CD8-positive, alpha-beta memory T cell (primary cell): ENCODE data around the gene MBLAC1. TPM values are rescaled to one million over a fixed set of nuclear protein-coding genes. Genes with fewer than 3 reads are reported as not detected.

Source experiments
- CTCF ChIA-PET: fragments of 350-600 bp; sonication (Branson Sonifier 250); formaldehyde crosslinking; loops from one replicate; lab custom pipeline; 2021; ENCODE audit warnings: antibody characterized with exemption; lab: Charles Lee
- POLR2A ChIA-PET: fragments of 350-600 bp; sonication (Branson Sonifier 250); formaldehyde crosslinking; loops from one replicate; lab custom pipeline; 2021; ENCODE audit warnings: antibody characterized with exemption; lab: Charles Lee
- DNase-seq, 5 donors: peaks; one replicate each; pipeline versions ENCODE4 v3.0.0 to v3.0.0-alpha.2; 2020 to 2022; ENCODE audit warnings: mixed read lengths in 1 of 5
- H3K27ac ChIP-seq: one replicate; pipeline ENCODE4 v1.7.0; 2013; ENCODE audit warnings: low read depth, mild to moderate bottlenecking, low read length, moderate library complexity
- H3K27me3 ChIP-seq: 2 replicates; pipeline ENCODE4 v1.7.0; 2013; ENCODE audit warnings: low read length, mild to moderate bottlenecking; ENCODE audit not compliant: insufficient read depth, poor library complexity, severe bottlenecking
- H3K36me3 ChIP-seq: 2 replicates; pipeline ENCODE4 v1.7.0; 2013; ENCODE audit warnings: mild to moderate bottlenecking, low read length, moderate library complexity; ENCODE audit not compliant: insufficient read depth
- H3K4me1 ChIP-seq: 2 replicates; pipeline ENCODE4 v1.7.0; 2013; ENCODE audit warnings: mild to moderate bottlenecking, low read length, moderate library complexity; ENCODE audit not compliant: insufficient read depth
- H3K4me3 ChIP-seq: 2 replicates; pipeline ENCODE4 v1.7.0; 2013; ENCODE audit warnings: mild to moderate bottlenecking, low read length
- H3K9me3 ChIP-seq: 2 replicates; pipeline ENCODE4 v1.7.0; 2013; ENCODE audit warnings: mild to moderate bottlenecking, low read length
- H3K27ac Mint-ChIP-seq, 8 donors: one replicate each; pipeline ENCODE4 v1.8.0; 2020 to 2021; ENCODE audit warnings: mixed read lengths in 8 of 8, mild to moderate bottlenecking in 6 of 8, inconsistent platforms in 3 of 8, moderate library complexity in 3 of 8
- H3K27me3 Mint-ChIP-seq, 2 donors: one replicate each; pipeline ENCODE4 v1.8.0; 2020 to 2021; ENCODE audit warnings: mixed read lengths in 2 of 2, mild to moderate bottlenecking in 1 of 2, moderate library complexity in 1 of 2
- H3K36me3 Mint-ChIP-seq, 3 donors: one replicate each; pipeline ENCODE4 v1.8.0; 2020 to 2021; ENCODE audit warnings: mixed read lengths in 3 of 3, inconsistent platforms in 1 of 3, mild to moderate bottlenecking in 1 of 3
- H3K4me1 Mint-ChIP-seq, 3 donors: one replicate each; pipeline ENCODE4 v1.8.0; 2020 to 2021; ENCODE audit warnings: mixed read lengths in 3 of 3, inconsistent platforms in 1 of 3, mild to moderate bottlenecking in 1 of 3
- H3K4me3 Mint-ChIP-seq, 7 donors: one replicate each; pipeline ENCODE4 v1.8.0; 2020 to 2021; ENCODE audit warnings: mixed read lengths in 7 of 7, mild to moderate bottlenecking in 6 of 7, moderate library complexity in 4 of 7, inconsistent platforms in 2 of 7
- H3K9me3 Mint-ChIP-seq, 5 donors: one replicate each; pipeline ENCODE4 v1.8.0; 2020 to 2022; ENCODE audit warnings: mixed read lengths in 5 of 5, mild to moderate bottlenecking in 3 of 5, moderate library complexity in 2 of 5, inconsistent platforms in 1 of 5
- polyA plus RNA-seq: library from polyadenylated mRNA; unstranded; fragments of 300-500 nt; fragmentation: Illumina TruSeq; gene quantifications from one replicate; pipeline ENCODE4 v1.2.3, GENCODE V29; 2021
- total RNA-seq, 2 experiments: library from RNA; stranded (reverse); gene quantifications; one replicate each; pipeline ENCODE4 v1.2.3, GENCODE V29; 2021

Gene MBLAC1
- total and polyA plus RNA-seq, 3 experiments from 2014 or later = 2.3 to 4.4 (median 4.4) TPM

DNA sequence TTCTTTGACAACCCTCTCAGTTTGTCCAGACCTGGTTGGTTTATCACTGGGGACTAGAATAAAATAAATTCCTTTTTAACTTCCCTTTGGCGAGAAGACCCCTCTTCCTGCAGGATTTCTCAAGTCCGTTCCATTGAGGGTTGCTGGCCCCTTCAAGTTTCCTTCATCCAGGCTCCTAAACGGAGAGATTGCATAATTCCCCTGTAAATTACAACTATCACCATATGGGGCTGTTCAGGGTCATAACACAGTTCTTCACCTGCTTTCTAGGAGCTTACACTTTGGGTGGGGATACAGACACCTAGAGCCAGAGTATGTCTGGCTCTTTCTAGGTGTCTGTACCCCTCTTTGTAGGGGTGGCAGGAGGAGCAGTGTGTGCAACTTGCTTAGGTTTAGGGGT, 41.3 kb upstream of the MBLAC1 start:
- Mint-ChIP-seq H3K9me3 (no peaks in the 10 kb centered on the region), H3K36me3 (peaks cover 0 to 19% (median 0%) of the 10 kb centered on the region in 3 donors), H3K27ac (peak overlapping the region in 3 of 8 donors; percentile 11 to 79 (median 17)), H3K4me1 (peaks cover 27 to 52% (median 40%) of the 10 kb centered on the region in 3 donors), H3K4me3 (peak overlapping the region in 2 of 7 donors; percentile 0 to 61), H3K27me3 (peaks cover 0 to 10% of the 10 kb centered on the region in 2 donors)
- H3K27ac ChIP-seq = no peak overlapping the region
- H3K4me3 ChIP-seq = no peak overlapping the region
- peaks cover 3% of the 10 kb centered on the region for H3K36me3 ChIP-seq
- H3K27me3 ChIP-seq = no peaks in the 10 kb centered on the region
- DNase-seq = no peak
- no peaks in the 10 kb centered on the region for H3K9me3 ChIP-seq
- CTCF ChIA-PET = interaction anchor here (4.8 to 5.1 kb wide), 2 partner anchors 15 to 45 kb away, joined by 19 to 26 read pairs; partner anchors contain the start of genes AP4M1 and MCM7
- POLR2A ChIA-PET = no interaction called here
- H3K4me1 ChIP-seq = peaks cover 37% of the 10 kb centered on the region

DNA sequence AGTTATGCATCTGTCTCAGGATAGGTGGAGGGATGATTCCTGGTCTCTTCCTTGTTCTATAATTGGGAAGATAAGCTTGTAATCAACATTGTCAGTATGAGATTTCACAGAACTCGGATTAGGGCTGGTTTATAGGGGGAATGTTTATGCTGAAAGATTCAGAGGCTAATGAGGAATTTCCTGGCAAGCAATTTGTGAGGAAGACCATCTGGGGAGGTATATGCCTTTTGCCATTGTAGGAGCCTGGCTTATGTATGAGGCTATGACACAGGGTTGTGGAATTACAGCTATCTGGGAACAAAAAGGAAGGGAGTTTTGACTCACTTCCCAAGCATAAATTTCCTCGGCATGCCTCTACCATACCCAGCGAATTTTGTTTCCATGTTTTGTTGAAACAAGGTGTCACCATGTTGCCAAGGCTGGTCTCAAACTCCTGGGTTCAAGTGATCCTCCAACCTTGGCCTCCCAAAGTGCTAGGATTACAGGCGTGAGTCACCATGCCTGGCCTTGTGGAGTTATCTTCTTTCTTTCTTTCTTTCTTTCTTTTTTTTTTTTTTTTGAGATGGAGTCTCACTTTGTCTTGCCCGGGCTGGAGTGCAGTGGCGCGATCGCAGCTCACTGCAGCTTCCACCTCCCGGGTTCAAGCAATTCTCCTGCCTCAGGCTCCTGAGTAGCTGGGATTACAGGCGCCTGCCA, 39.6 kb upstream of the MBLAC1 start:
- H3K9me3 Mint-ChIP-seq = no peaks in the 10 kb centered on the region
- POLR2A ChIA-PET = interaction anchor here (2.5 kb wide), 1 partner anchor 14 kb away, joined by 17 read pairs; the partner anchor contains the start of genes AP4M1 and MCM7
- H3K36me3 Mint-ChIP-seq = peaks cover 5 to 29% (median 6%) of the 10 kb centered on the region in 3 donors
- peak overlapping the region; percentile 37 to 98 (median 76) for H3K27ac Mint-ChIP-seq
- peaks cover 17 to 42% (median 29%) of the 10 kb centered on the region in 3 donors for H3K4me1 Mint-ChIP-seq
- H3K27me3 Mint-ChIP-seq = peaks cover 0 to 10% of the 10 kb centered on the region in 2 donors
- H3K36me3 ChIP-seq = peaks cover 20% of the 10 kb centered on the region
- peaks cover 30% of the 10 kb centered on the region for H3K4me1 ChIP-seq
- no peak overlapping the region for H3K27ac ChIP-seq
- CTCF ChIA-PET = interaction anchor here (1.3 to 1.6 kb wide), 3 partner anchors 10 to 174 kb away, joined by 3 to 6 read pairs (median 4); partner anchors contain the start of gene MBLAC1
- H3K4me3 ChIP-seq = no peak overlapping the region
- peak overlapping the region; percentile 30 to 67 (median 53) for H3K4me3 Mint-ChIP-seq
- H3K27me3 ChIP-seq = no peaks in the 10 kb centered on the region
- no peak for DNase-seq
- H3K9me3 ChIP-seq = no peaks in the 10 kb centered on the region

DNA sequence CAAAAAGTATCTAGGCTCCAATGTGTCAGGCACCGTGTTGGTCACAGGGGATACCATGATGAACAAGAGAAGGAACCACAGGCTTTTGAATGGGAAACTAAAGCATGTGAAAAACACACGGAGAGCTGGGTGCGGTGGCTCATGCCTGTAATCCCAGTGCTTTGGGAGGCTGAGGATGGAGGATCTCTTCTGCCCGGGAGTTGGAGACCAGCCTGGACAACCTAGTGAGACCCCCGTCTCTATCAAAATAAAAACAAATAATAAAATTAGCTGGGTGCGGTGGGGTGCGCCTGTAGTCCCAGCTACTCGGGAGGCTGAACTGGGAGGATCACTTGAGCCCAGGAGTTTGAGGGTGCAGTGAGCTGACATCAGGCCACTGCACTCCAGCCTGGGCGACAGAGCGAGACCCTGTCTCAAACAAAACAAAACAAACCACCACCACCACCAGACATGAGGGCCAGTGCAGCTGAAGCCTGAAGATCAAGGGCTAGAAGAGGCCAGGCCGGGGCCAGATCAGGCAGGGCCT, 38.6 kb upstream of the MBLAC1 start:
- peak overlapping the region; percentile 93 for H3K4me3 ChIP-seq
- H3K36me3 ChIP-seq = peaks cover 29% of the 10 kb centered on the region
- peaks cover 10 to 33% (median 21%) of the 10 kb centered on the region in 3 donors for H3K4me1 Mint-ChIP-seq
- H3K36me3 Mint-ChIP-seq = peaks cover 9 to 38% (median 11%) of the 10 kb centered on the region in 3 donors
- DNase-seq = no peak
- ChIA-PET POLR2A (interaction anchor here (1.0 to 2.5 kb wide), 2 partner anchors 13 to 36 kb away, joined by 3 to 17 read pairs; partner anchors contain the start of genes AP4M1 and MCM7), CTCF (interaction anchor here (1.4 to 1.6 kb wide), 3 partner anchors 9 to 175 kb away, joined by 4 to 6 read pairs (median 4); no protein-coding TSS in a partner anchor)
- H3K9me3 ChIP-seq = no peaks in the 10 kb centered on the region
- H3K27me3 ChIP-seq = no peaks in the 10 kb centered on the region
- peaks cover 0 to 9% of the 10 kb centered on the region in 2 donors for H3K27me3 Mint-ChIP-seq
- peaks cover 21% of the 10 kb centered on the region for H3K4me1 ChIP-seq
- peak overlapping the region; percentile 90 to 98 (median 94) for H3K27ac Mint-ChIP-seq
- peak overlapping the region; percentile 84 for H3K27ac ChIP-seq
- no peaks in the 10 kb centered on the region for H3K9me3 Mint-ChIP-seq
- peak overlapping the region; percentile 83 to 95 (median 90) for H3K4me3 Mint-ChIP-seq

DNA sequence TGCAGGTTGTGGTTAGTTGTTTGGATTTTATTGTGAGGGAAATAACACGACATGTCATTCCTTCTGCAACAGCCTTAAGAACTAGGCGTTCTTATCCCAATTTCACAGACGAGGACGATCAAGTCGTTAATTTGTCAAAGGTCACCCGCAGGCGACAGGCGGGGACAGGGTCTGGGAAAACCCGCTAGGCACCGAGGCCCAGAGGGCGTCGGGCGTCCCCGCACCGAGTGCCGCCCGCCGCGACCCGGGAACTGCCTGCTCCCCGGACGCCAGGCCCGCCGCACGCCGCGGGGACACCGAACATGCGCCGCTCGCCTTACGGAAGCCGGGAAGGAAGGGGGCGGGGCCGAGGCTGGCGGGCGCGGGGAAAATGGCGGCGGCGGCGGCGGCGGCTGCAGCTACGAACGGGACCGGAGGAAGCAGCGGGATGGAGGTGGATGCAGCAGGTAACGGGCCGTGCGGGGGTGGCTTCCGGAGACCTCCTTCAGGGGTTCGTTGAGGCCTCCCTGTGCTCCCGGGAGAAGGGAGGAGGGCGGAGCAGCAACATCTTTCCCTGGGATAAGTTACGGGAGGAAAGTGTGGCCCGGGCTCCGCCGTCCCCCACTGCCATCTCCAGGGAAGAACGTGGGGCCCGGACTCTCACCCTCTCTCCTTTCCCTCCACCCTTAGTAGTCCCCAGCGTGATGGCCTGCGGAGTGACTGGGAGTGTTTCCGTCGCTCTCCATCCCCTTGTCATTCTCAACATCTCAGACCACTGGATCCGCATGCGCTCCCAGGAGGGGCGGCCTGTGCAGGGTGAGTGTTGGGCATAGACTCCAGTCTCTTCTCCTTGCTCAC, 37.9 kb upstream of the MBLAC1 start, which contains the start of gene COPS6:
Gene COPS6, plus strand, starts transcription at position 349 of the 837 bp plus-strand sequence. Its CDS starts 22 bp downstream, at position 371.
- Mint-ChIP-seq H3K9me3 (no peaks in the 10 kb centered on the region), H3K27me3 (peaks cover 0 to 9% of the 10 kb centered on the region in 2 donors), H3K27ac (peak within 1 kb of the TSS; percentile 90 to 98 (median 94)), H3K36me3 (peaks cover 9 to 45% (median 11%) of the 10 kb centered on the region in 3 donors), H3K4me3 (peak within 1 kb of the TSS; percentile 83 to 95 (median 90)), H3K4me1 (peaks cover 10 to 33% (median 21%) of the 10 kb centered on the region in 3 donors)
- H3K27me3 ChIP-seq = no peaks in the 10 kb centered on the region
- ChIA-PET CTCF (interaction anchor here (1.4 to 1.6 kb wide), 3 partner anchors 9 to 175 kb away, joined by 4 to 6 read pairs (median 4); no protein-coding TSS in a partner anchor), POLR2A (interaction anchor here (1.0 to 2.5 kb wide), 2 partner anchors 12 to 36 kb away, joined by 3 to 17 read pairs; partner anchors contain the start of genes AP4M1 and MCM7)
- peak within 1 kb of the TSS; percentile 93 for H3K4me3 ChIP-seq
- H3K9me3 ChIP-seq = no peaks in the 10 kb centered on the region
- H3K4me1 ChIP-seq = peaks cover 21% of the 10 kb centered on the region
- peaks cover 34% of the 10 kb centered on the region for H3K36me3 ChIP-seq
- H3K27ac ChIP-seq = peak within 1 kb of the TSS; percentile 84
- DNase-seq = peak; percentile 82 to 90 (median 87)

DNA sequence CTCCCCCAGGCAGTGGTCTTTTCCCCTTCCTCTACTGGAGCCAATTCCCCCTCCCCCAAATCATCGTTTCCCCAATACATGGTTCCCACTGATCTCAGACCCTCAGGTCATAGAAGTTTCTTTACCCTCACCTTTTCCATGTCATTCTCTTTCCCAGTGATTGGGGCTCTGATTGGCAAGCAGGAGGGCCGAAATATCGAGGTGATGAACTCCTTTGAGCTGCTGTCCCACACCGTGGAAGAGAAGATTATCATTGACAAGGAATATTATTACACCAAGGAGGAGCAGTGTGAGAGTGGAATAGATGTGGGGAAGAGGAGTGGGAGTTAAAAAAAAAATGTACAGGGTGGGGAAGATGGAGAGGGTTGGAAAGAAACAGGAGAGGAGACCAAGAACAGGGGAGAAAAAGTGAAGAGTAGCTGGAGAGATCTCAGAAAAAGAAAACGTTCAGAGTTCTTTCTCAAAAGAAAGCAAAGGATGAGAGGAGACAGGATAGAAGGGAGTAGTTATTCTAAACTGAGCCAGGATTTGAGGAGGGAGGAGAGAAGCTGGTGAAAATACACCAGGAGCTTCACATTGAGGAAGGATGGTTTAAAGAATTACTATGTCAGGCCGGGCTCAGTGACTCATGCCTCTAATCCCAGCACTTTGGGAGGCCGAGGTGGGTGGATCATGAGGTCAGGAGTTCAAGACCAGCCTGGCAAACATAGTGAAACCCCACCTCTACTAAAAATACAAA, 37.1 kb upstream of the MBLAC1 start:
- CTCF ChIA-PET = interaction anchor here (1.4 kb wide), 1 partner anchor 43 kb away, joined by 4 read pairs; no protein-coding TSS in a partner anchor
- Mint-ChIP-seq H3K27ac (peak overlapping the region; percentile 75 to 98 (median 94)), H3K4me3 (peak overlapping the region; percentile 83 to 95 (median 90)), H3K9me3 (no peaks in the 10 kb centered on the region), H3K36me3 (peaks cover 9 to 53% (median 11%) of the 10 kb centered on the region in 3 donors), H3K27me3 (peaks cover 0 to 9% of the 10 kb centered on the region in 2 donors), H3K4me1 (peaks cover 10 to 33% (median 21%) of the 10 kb centered on the region in 3 donors)
- Histone ChIP-seq H3K9me3 (no peaks in the 10 kb centered on the region), H3K4me3 (peak overlapping the region; percentile 93), H3K27ac (peak overlapping the region; percentile 84), H3K27me3 (no peaks in the 10 kb centered on the region), H3K4me1 (peaks cover 21% of the 10 kb centered on the region), H3K36me3 (peaks cover 42% of the 10 kb centered on the region)
- POLR2A ChIA-PET = interaction anchor here (1.9 to 2.5 kb wide), 2 partner anchors 11 kb away, joined by 7 to 17 read pairs; partner anchors contain the start of genes AP4M1 and MCM7
- no peak for DNase-seq

DNA sequence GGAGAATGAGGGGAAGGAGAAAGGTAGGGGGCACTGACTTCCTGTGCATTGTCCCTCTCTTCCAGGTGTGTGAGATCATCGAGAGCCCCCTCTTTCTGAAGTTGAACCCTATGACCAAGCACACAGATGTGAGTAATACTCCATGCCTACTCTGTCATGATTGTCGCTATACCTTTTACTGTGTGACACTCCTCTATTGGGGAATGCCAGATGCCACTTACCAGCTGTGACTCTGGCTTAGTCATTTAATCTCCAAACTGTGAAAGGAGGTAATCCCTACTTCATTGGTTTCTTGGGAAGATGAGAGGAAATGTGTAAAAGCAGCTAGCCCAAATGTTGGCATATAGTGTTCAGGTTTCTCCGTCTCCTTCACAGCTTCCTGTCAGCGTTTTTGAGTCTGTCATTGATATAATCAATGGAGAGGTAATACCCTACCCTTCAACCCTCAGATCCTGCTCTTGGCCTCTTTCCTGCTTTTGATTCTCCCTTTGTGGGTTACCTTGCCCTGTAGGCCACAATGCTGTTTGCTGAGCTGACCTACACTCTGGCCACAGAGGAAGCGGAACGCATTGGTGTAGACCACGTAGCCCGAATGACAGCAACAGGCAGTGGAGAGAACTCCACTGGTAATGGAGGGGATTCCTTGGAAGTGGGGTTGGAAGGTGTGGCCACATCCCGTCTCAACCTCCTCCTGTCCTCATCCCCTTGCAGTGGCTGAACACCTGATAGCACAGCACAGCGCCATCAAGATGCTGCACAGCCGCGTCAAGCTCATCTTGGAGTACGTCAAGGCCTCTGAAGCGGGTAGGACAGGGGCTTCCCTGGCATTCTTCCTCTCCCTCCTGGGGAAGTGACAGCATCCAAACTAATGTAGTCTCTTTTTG, 36.0 kb upstream of the MBLAC1 start:
- ChIA-PET CTCF (no interaction called here), POLR2A (interaction anchor here (0.5 to 1.9 kb wide), 3 partner anchors 8 to 429 kb away, joined by 3 to 7 read pairs (median 3); partner anchors contain the start of genes AP4M1 and MCM7)
- peak overlapping the region in 6 of 8 donors; percentile 10 to 94 (median 63) for H3K27ac Mint-ChIP-seq
- Histone ChIP-seq H3K4me3 (no peak overlapping the region), H3K36me3 (peaks cover 52% of the 10 kb centered on the region), H3K4me1 (peaks cover 21% of the 10 kb centered on the region), H3K27ac (no peak overlapping the region), H3K27me3 (no peaks in the 10 kb centered on the region), H3K9me3 (no peaks in the 10 kb centered on the region)
- no peak for DNase-seq
- H3K36me3 Mint-ChIP-seq = peaks cover 9 to 64% (median 13%) of the 10 kb centered on the region in 3 donors
- no peaks in the 10 kb centered on the region for H3K9me3 Mint-ChIP-seq
- H3K4me3 Mint-ChIP-seq = peak overlapping the region in 6 of 7 donors; percentile 18 to 92 (median 74)
- H3K4me1 Mint-ChIP-seq = peaks cover 10 to 35% (median 21%) of the 10 kb centered on the region in 3 donors
- peaks cover 0 to 9% of the 10 kb centered on the region in 2 donors for H3K27me3 Mint-ChIP-seq
